Large intestine (tissue), 3 donors: ENCODE data around the gene OTOP2. TPM values are rescaled to one million over a fixed set of nuclear protein-coding genes. Genes with fewer than 3 reads are reported as not detected.
"Not testable (repeated sequence)": the region's sequence is repeated elsewhere in the genome, so short reads cannot be mapped to it uniquely, and the experiment has no call there.

Source experiments
- DNase-seq, 2 donors: peaks; one replicate each; pipeline versions ENCODE4 v3.0.0 to v3.0.0-alpha.2; 2013
- H3K27ac ChIP-seq: one replicate; pipeline ENCODE4 v1.5.1; 2013; ENCODE audit warnings: low read length
- H3K27me3 ChIP-seq: 2 replicates; pipeline ENCODE4 v1.6.1; 2013; ENCODE audit warnings: low read length; ENCODE audit not compliant: control insufficient read depth, insufficient read depth
- H3K36me3 ChIP-seq: 2 replicates; pipeline ENCODE4 v1.6.1; 2013; ENCODE audit warnings: low read length; ENCODE audit not compliant: control insufficient read depth, insufficient read depth
- H3K4me1 ChIP-seq: one replicate; pipeline ENCODE4 v1.6.1; 2013; ENCODE audit warnings: low read length; ENCODE audit not compliant: control insufficient read depth, insufficient read depth
- H3K4me3 ChIP-seq: one replicate; pipeline ENCODE4 v1.5.1; 2013; ENCODE audit warnings: low read length
- H3K9me3 ChIP-seq: one replicate; pipeline ENCODE4 v1.6.1; 2013; ENCODE audit warnings: mild to moderate bottlenecking, low read depth, low read length, moderate library complexity; ENCODE audit not compliant: control insufficient read depth
- WGBS: methylation state at CpG from one replicate; pipeline ENCODE4 v1.1.5; 2013; ENCODE audit warnings: low lambda C conversion rate; ENCODE audit not compliant: insufficient coverage; 5-methylcytosine and 5-hydroxymethylcytosine counted together
- polyA plus RNA-seq: library from polyadenylated mRNA; unstranded; fragments of 120-200 nt; gene quantifications from one replicate; pipeline ENCODE4 v1.2.1, GENCODE V29; 2013

The OTOP2 gene
- polyA plus RNA-seq, 1 donor, result 1.6 TPM

DNA sequence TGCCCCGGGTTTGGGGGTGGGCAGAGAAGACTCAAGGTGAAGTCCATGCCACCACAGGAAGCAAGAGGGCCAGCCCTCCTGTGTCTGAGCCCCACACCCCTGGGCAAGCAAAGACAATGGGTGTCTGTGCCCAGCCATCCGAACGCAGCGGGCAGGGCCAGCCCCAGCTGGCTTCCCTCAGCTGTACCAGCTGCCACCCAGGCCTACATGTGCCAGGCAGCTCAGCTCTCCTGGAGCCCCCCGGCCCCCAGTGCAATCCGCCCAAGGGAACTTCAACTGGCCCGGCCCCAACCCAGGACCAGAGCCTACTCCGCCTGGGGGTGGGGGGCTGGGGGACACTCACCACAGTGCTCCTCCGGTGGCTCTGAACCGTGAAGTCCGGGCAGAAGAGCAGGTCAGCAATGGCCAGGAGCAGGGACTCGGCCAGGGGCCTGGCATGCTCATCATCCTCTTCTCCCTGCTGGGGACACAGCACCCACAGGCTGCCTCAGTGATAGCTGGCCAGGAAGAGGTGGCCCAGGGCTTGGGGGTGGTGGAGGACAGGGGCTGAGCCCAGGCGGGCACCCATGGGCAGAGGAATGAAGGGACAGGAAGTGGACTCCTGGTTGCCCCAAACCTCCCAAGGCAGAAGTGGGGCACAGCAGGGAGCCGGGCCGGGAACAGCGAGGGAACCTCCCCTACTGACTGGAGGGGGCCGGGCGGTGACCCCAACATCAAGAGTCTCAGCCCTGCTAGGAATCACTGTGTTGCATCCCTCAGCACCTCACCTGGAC lies 38.7 kb downstream of the OTOP2 start:
- peaks cover 8% of the 10 kb centered on the region for H3K4me1 ChIP-seq
- H3K27ac ChIP-seq, result no peak overlapping the region
- no peak for DNase-seq
- H3K4me3 ChIP-seq, result no peak overlapping the region
- no peaks in the 10 kb centered on the region for H3K27me3 ChIP-seq
- H3K9me3 ChIP-seq, result no peaks in the 10 kb centered on the region
- H3K36me3 ChIP-seq, result peaks cover 2% of the 10 kb centered on the region
- WGBS, result no CpG with 5 or more reads among the region's 18 CpGs

DNA sequence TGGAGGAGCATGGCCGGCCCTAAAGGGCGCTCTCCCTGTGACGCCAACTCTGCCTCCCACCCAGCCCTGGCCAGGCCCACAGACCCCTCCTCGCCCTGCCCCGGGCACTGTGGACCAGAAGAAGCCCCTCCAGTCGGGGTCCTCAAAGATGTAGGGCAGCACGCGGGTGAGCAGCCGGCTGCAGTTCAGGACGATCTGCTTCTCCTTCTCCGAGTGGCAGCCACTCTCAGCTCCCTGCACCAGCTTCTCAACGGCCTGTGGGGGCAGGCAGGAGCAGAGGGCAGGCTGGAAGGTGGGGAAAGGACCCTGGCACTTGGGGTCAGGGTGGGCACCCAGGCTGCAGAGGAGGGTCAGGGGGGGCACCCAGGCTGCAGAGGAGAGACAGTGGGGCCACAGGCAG lies 39.6 kb downstream of the OTOP2 start:
- no CpG with 5 or more reads among the region's 12 CpGs for WGBS
- no peak overlapping the region for H3K27ac ChIP-seq
- DNase-seq, result no peak
- peaks cover 2% of the 10 kb centered on the region for H3K36me3 ChIP-seq
- H3K9me3 ChIP-seq, result no peaks in the 10 kb centered on the region
- H3K27me3 ChIP-seq, result no peaks in the 10 kb centered on the region
- H3K4me3 ChIP-seq, result no peak overlapping the region
- peaks cover 13% of the 10 kb centered on the region for H3K4me1 ChIP-seq

DNA sequence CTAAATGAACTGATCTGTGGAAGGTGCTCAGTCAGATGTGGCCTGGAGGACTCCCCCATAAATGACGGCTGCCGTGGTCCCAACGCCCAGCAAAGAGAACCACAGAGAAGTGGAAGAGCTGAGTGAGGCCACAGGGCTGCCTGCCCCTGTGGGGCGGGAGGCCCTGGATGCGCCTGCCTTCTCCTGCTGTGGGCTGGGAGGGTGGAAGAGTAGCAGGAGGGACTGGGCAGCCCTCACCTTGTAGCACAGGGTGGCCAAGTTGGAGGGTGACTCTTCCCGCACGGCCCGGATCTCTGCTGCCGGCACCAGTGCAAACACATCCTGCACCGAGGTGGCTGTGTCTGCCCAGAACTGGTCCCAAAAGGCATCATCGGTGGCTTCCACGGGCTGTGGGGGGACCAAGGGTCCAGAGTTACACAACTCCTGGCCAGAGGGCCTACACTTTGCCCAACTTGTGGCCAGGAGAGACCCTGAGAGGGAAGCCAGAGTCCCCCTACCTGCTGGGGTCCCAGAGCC lies 40.2 kb downstream of the OTOP2 start:
- Histone ChIP-seq H3K36me3 (peaks cover 2% of the 10 kb centered on the region), H3K4me1 (peaks cover 16% of the 10 kb centered on the region)
- WGBS, result no CpG with 5 or more reads among the region's 12 CpGs

DNA sequence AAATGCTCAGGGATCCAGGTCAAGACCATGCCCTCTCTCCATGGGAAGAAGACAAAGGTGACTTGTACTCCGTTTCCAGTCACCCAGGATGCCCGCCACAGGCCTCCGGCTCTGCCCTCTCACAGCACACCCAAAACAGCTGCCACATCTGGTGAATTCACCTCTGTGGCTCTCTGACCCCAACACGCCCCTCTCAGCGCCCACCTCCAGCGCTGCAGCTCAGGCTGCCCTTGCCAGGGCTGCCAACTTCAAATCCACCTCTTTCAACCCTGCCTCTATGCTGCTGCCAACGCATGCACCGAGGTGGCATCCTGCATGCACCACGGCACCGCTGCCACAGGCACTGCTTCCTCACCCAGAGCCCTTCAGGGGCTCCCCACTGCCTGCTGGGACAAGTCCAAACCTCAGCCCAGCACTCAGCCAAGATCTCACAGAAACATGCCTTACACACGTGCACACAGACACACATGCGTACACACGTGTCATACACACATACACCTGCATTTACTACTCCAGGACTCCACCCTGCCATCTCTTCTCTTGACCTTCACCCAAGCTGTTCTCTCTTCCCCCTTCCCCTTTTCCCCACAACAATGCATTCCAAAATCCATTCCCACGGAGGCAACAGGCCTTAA lies 41.0 kb downstream of the OTOP2 start:
- no peak overlapping the region for H3K4me3 ChIP-seq
- no peaks in the 10 kb centered on the region for H3K27me3 ChIP-seq
- H3K4me1 ChIP-seq, result peaks cover 16% of the 10 kb centered on the region
- no peak overlapping the region for H3K27ac ChIP-seq
- no peak for DNase-seq
- H3K9me3 ChIP-seq, result no peaks in the 10 kb centered on the region
- no CpG with 5 or more reads among the region's 14 CpGs for WGBS
- H3K36me3 ChIP-seq, result peaks cover 2% of the 10 kb centered on the region

More for the DNA sequence above, 40.2 kb downstream of the OTOP2 start:
- no peaks in the 10 kb centered on the region for H3K27me3 ChIP-seq
- no peak for DNase-seq
- H3K4me3 ChIP-seq, result no peak overlapping the region
- H3K27ac ChIP-seq, result no peak overlapping the region
- no peaks in the 10 kb centered on the region for H3K9me3 ChIP-seq

DNA sequence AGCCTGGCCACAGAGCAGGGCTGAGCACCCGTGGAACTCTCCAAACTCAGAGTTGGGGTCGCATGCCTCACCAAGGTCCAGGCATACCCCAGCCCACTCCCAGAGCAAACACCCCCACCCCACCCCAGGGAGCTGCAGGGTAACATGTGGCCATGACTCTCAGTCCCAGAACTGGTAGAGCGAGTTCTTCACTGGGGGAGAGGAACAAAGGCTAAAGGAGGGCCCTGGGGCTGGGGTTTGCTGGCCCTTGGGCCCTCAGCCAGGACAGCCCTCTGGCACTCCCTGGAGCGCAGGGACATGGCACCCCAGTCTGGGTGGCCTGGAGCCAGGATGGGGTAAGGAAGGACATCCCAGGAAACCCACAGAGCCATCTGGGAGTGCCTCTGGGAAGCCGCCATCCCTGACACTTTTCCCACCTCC lies 44.3 kb downstream of the OTOP2 start:
- DNase-seq, result peak in 1 of 2 donors; percentile 67
- WGBS, result no CpG with 5 or more reads among the region's 5 CpGs
- peaks cover 19% of the 10 kb centered on the region for H3K27me3 ChIP-seq
- H3K36me3 ChIP-seq, result no peaks in the 10 kb centered on the region
- H3K4me3 ChIP-seq, result no peak overlapping the region
- H3K4me1 ChIP-seq, result peaks cover 27% of the 10 kb centered on the region
- H3K9me3 ChIP-seq, result no peaks in the 10 kb centered on the region
- H3K27ac ChIP-seq, result no peak overlapping the region

DNA sequence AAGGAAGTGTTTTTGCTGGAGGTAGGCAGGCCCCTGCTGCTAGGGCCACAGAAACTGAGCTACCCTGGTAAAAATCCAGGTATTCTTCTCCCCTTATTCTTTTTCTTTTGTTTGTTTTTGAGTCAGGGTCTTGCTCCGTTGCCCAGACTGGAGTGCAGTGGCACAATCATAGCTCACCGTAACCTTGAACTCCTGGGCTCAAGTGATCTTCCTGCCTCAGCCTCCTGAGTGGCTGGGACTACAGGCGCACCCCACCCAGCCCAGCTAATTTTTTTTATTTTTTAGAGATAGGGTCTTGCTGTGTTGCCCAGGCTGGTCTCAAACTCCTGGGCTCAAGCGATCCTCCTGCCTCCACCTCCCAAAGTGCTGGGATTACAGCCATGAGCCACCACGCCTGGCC lies 45.4 kb downstream of the OTOP2 start:
- not testable (repeated sequence) for H3K9me3 ChIP-seq, H3K27ac ChIP-seq, DNase-seq, H3K4me3 ChIP-seq, H3K36me3 ChIP-seq
- H3K27me3 ChIP-seq, result peaks cover 20% of the 10 kb centered on the region
- no CpG with 5 or more reads among the region's 5 CpGs for WGBS
- H3K4me1 ChIP-seq, result peaks cover 27% of the 10 kb centered on the region

DNA sequence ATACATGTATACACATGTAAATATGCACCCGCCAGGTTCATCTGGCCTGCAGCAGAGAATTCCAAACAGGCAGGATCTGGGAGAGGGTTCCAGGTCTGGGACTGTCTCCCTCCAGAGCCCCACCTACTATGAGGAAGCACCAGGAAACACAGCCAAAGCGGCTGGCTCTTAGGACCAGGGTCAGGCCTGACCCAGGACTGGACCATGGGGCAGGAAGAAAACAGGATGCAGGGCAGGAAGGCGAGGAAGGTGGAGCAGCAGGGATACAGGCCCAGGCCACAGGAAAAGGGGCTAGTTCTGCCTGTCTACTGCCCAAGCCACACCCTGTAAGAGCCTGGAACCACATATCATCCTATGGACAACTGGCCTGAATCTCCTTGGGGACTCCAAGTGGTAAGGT lies 46.3 kb downstream of the OTOP2 start:
- Histone ChIP-seq H3K4me3 (no peak overlapping the region), H3K4me1 (peaks cover 31% of the 10 kb centered on the region), H3K27ac (no peak overlapping the region), H3K36me3 (no peaks in the 10 kb centered on the region), H3K9me3 (no peaks in the 10 kb centered on the region), H3K27me3 (peaks cover 21% of the 10 kb centered on the region)
- no peak for DNase-seq
- WGBS, result no CpG with 5 or more reads among the region's 3 CpGs

DNA sequence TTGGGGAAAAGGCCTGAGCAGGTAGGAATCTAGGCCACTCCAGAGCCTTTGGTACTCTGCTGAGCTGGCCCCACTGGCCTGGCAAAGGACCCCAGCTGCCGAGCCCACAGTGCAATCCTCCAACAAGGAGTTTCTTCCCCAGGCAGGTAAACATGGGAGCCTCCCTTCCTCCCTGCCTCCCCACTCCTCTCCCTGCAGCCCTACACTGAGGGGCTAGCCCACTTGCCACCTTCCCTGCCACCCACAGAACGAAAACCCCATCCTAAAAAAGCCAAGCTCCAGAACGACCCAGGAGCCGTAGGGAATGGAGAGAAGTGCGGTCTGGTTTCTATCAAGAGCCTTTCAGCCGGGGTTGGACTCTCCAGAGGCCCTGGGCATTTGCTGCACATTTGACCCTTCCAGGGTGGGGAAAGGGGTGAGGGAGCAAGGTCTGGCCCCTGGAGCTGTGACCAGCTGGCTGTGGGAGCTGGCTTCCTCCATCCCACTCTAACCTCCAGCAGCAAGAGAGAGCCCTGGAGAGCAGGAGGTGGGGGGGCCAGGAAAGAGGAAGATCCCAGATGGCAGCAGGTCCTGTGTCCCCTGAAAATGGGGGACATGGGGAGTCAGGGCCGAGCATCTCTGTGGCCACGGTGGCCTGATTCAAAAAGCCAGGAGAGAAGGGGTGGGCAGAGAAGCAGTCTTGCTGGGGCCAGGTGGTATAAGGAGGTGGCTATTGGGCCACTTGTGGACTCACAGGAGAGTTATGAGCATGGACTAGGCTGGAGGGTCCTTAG lies 47.2 kb downstream of the OTOP2 start:
- no peak for DNase-seq
- H3K9me3 ChIP-seq, result no peaks in the 10 kb centered on the region
- no CpG with 5 or more reads among the region's 8 CpGs for WGBS
- H3K4me1 ChIP-seq, result peaks cover 31% of the 10 kb centered on the region
- H3K27me3 ChIP-seq, result peaks cover 21% of the 10 kb centered on the region
- H3K27ac ChIP-seq, result peak overlapping the region; percentile 56
- H3K36me3 ChIP-seq, result no peaks in the 10 kb centered on the region
- peak overlapping the region; percentile 71 for H3K4me3 ChIP-seq

DNA sequence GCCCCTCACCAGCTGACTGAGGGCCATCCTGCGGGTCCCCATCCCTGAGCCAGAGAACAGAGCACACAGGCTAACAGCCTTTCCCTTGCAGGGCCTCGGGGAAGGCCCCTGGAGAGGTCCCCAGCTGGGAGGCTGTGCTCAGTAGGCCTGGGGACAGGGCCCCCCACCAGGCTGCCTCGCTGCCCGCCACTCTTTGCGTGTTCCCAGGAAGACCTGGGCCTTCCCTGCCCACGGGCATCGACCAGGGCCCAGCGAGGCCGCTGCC lies 47.7 kb downstream of the OTOP2 start:
- Histone ChIP-seq H3K4me1 (peaks cover 31% of the 10 kb centered on the region), H3K9me3 (no peaks in the 10 kb centered on the region), H3K36me3 (no peaks in the 10 kb centered on the region), H3K27me3 (peaks cover 21% of the 10 kb centered on the region), H3K27ac (peak overlapping the region; percentile 56), H3K4me3 (peak overlapping the region; percentile 71)
- DNase-seq, result no peak
- no CpG with 5 or more reads among the region's 9 CpGs for WGBS

DNA sequence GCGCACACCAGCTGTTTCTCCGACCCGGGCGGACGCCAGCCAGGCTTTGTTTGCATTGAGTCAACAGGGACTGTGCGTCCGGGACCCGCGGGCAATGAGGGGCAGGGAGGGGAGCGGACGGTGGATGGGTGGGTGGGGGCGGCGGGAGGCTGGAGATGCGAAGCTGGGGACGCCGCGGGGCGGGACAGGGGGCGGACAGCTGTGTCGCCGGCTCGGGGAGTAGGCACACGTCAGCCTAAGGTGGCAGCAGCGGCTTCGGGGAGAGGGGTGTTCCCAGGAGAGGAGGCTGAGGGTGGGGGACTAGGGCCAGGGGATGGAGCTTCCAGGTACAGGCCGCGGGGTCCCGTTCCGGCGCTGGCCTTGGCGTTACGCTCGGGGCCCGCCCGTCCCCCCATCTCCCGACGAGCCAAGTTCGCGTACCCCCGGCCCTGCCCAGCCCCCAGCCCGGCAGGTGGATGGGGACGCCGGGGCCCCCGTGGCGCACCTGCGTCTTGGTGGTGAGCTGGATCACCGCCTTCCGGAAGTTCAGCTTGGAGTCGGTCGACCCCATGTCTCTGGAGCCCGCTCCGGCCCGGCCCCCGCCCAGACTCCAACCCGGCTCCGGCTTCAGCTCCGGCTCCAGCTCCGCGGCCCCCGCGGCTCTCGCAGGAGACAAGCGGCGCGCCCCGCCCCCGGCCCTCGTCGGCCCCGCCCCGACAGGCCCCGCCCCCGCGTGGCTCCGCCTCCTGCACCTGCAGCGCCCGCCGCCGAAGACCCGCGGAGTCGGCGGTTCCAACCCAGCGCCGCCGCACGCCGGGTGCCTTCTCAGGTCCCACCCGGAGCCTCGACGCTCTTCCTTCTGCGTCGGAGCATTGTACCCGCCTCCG lies 48.3 kb downstream of the OTOP2 start, which contains the start of gene HID1:
Gene HID1, minus strand, starts transcription at position 653 of the 866 bp plus-strand sequence. Its CDS starts 103 bp downstream, at position 550.
- WGBS, result no CpG with 5 or more reads among the region's 95 CpGs
- H3K27me3 ChIP-seq, result peaks cover 21% of the 10 kb centered on the region
- H3K4me3 ChIP-seq, result peak within 1 kb of the TSS; percentile 71
- peak within 1 kb of the TSS; percentile 64 for H3K27ac ChIP-seq
- H3K9me3 ChIP-seq, result no peaks in the 10 kb centered on the region
- peak in 1 of 2 donors; percentile 70 for DNase-seq
- no peaks in the 10 kb centered on the region for H3K36me3 ChIP-seq
- peaks cover 31% of the 10 kb centered on the region for H3K4me1 ChIP-seq
